Measurements from ENCODE around the gene SCTR. TPM values are rescaled to one million over a fixed set of nuclear protein-coding genes. Genes with fewer than 3 reads are reported as not detected.

The SCTR gene
- total RNA-seq, 1 experiment from 2014 or later = not detected

GRCh38 chr2:119478978-119479295, 45.3 kb downstream of the SCTR start:
- POLR2A ChIA-PET = no interaction called here
- Mint-ChIP-seq H3K36me3 (no peaks in the 10 kb centered on the region), H3K27me3 (ENCODE audit: low read depth) (no peaks in the 10 kb centered on the region), H3K27ac (no peak overlapping the region), H3K9me3 (no peaks in the 10 kb centered on the region), H3K4me1 (peaks cover 20% of the 10 kb centered on the region), H3K4me3 (no peak overlapping the region)
- CTCF ChIA-PET = interaction anchor here (0.9 to 1.7 kb wide), 2 partner anchors 10 to 71 kb away, joined by 3 to 6 read pairs; no protein-coding TSS in a partner anchor
- DNase-seq (ENCODE audit: low spot score) (no peak), ATAC-seq (no peak)
- TF ChIP-seq ARID4B (CRISPR knock-in tag; IDR thresholded peaks at IDR 0.05; ENCODE audit: borderline replicate concordance) = no peak
- TF ChIP-seq FOXP1 (CRISPR knock-in tag; IDR thresholded peaks at IDR 0.05; ENCODE audit: borderline replicate concordance) = no peak
- no peak for TF ChIP-seq USF2 (CRISPR knock-in tag; IDR thresholded peaks at IDR 0.05)
- no peak for TF ChIP-seq ATF2 (CRISPR knock-in tag; IDR thresholded peaks at IDR 0.05; ENCODE audit: borderline replicate concordance, low read depth)
- TF ChIP-seq HMGXB4 (CRISPR knock-in tag; IDR thresholded peaks at IDR 0.05) = no peak
- TF ChIP-seq E2F5 (CRISPR knock-in tag; IDR thresholded peaks at IDR 0.05) = no peak
- no peak for TF ChIP-seq TEAD4 (CRISPR knock-in tag; IDR thresholded peaks at IDR 0.05)
- no peak for TF ChIP-seq OVOL2 (CRISPR knock-in tag; IDR thresholded peaks at IDR 0.05; ENCODE audit: borderline replicate concordance)
- no peak for TF ChIP-seq JAZF1 (CRISPR knock-in tag; IDR thresholded peaks at IDR 0.05)

GRCh38 chr2:119478188-119478977, 45.9 kb downstream of the SCTR start:
- H3K27me3 Mint-ChIP-seq (ENCODE audit: low read depth) = no peaks in the 10 kb centered on the region
- no peak overlapping the region for H3K4me3 Mint-ChIP-seq
- no peaks in the 10 kb centered on the region for H3K36me3 Mint-ChIP-seq
- no peak overlapping the region for H3K27ac Mint-ChIP-seq
- ATAC-seq (no peak), DNase-seq (ENCODE audit: low spot score) (no peak)
- CTCF ChIA-PET = interaction anchor here (1.1 to 3.4 kb wide), 5 partner anchors 10 to 187 kb away, joined by 3 to 72 read pairs (median 6); partner anchors contain the start of gene TMEM37
- H3K4me1 Mint-ChIP-seq = peaks cover 20% of the 10 kb centered on the region
- POLR2A ChIA-PET = no interaction called here
- TF ChIP-seq CBFB (CRISPR knock-in tag; IDR thresholded peaks at IDR 0.05; ENCODE audit: low read depth) = no peak
- no peaks in the 10 kb centered on the region for H3K9me3 Mint-ChIP-seq

GRCh38 chr2:119477113-119477505, 47.2 kb downstream of the SCTR start:
- Mint-ChIP-seq H3K4me1 (peaks cover 15% of the 10 kb centered on the region), H3K36me3 (no peaks in the 10 kb centered on the region), H3K27ac (no peak overlapping the region), H3K27me3 (ENCODE audit: low read depth) (no peaks in the 10 kb centered on the region), H3K4me3 (no peak overlapping the region), H3K9me3 (no peaks in the 10 kb centered on the region)
- POLR2A ChIA-PET = interaction anchor here (0.8 to 1.5 kb wide), 2 partner anchors 43 to 44 kb away, joined by 3 read pairs; no protein-coding TSS in a partner anchor
- DNase-seq (ENCODE audit: low spot score) (no peak), ATAC-seq (no peak)
- CTCF ChIA-PET = interaction anchor here (0.8 to 3.9 kb wide), 47 partner anchors 9 to 698 kb away, joined by 3 to 145 read pairs (median 5); partner anchors contain the start of genes C2orf76, DBI, SCTR and TMEM37
- TF ChIP-seq TEAD4 (CRISPR knock-in tag; IDR thresholded peaks at IDR 0.05) (no peak), HMGXB4 (CRISPR knock-in tag; IDR thresholded peaks at IDR 0.05) (no peak), ZNF232 (CRISPR knock-in tag; IDR thresholded peaks at IDR 0.05) (no peak), NR3C1 (CRISPR knock-in tag; conservative IDR thresholded peaks at IDR 0.05; ENCODE audit: low read depth) (no peak), NFYB (CRISPR knock-in tag; conservative IDR thresholded peaks at IDR 0.05; ENCODE audit: low read depth) (no peak), OVOL2 (CRISPR knock-in tag; IDR thresholded peaks at IDR 0.05; ENCODE audit: borderline replicate concordance) (no peak), PREB (CRISPR knock-in tag; IDR thresholded peaks at IDR 0.05; ENCODE audit: borderline replicate concordance) (no peak), CREB1 (CRISPR knock-in tag; IDR thresholded peaks at IDR 0.05) (no peak), CREM (CRISPR knock-in tag; IDR thresholded peaks at IDR 0.05) (no peak), ZNF317 (CRISPR knock-in tag; IDR thresholded peaks at IDR 0.05; ENCODE audit: borderline replicate concordance, low read depth) (no peak)
